GM19328 (cell line): ENCODE data around the gene ATAD3B.
"Not testable (repeated sequence)": the region's sequence is repeated elsewhere in the genome, so short reads cannot be mapped to it uniquely, and the experiment has no call there.

Experiments
- ATAC-seq: cut with Tn5 transposase; IDR thresholded peaks from one replicate; pipeline ENCODE4 v1.9.1; 2021; ENCODE audit warnings: mild to moderate bottlenecking, moderate library complexity; ENCODE audit not compliant: unreplicated experiment

ATAD3B gene

GRCh38 chr1:1471389-1472052 lies at the start of gene ATAD3B:
TSS of gene ATAD3B (plus strand) at chr1:1471765. CDS start at chr1:1471885, 120 bp downstream.
- peak; percentile 89 for ATAC-seq

GRCh38 chr1:1421907-1422464 lies 49.6 kb upstream of the ATAD3B start:
- ATAC-seq: no peak

GRCh38 chr1:1422465-1423244 lies 48.9 kb upstream of the ATAD3B start:
- ATAC-seq: no peak

DNA sequence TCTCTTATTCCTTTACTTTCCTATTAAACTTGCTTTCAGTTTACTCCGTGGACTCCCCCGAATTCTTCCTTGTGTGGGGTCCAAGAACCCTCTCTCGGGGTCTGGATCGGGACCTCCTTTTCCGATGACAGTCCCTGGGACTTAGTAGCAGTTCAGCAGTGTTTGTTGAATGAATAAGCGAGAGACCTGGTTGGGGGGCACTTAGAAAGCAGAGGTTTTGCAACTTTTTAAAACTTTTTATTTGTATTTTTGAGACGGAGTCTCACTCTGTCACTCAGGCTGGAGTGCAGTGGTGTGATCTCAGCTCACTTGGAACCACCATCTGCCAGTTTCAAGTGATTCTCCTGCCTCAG lies 48.3 kb upstream of the ATAD3B start:
- no peak for ATAC-seq

- ATAC-seq: no peak
Observed at GRCh38 chr1:1424707-1425106, 46.9 kb upstream of the ATAD3B start.

DNA sequence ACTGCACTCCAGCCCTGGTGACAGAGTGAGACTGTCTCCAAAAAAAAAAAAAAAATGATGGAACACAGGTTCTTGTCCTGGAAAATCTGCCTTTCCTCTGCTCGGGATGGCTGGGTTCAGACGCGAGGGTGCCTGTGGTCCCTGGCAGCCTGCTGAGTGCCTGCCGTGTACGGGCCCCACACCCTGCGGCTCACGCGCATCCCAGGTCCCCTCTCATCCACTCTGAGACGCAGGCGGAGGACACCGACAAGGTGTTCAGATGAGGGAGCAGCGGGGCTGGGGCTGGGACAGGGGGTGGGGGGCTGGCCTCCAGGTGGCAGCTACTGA lies 46.2 kb upstream of the ATAD3B start:
- ATAC-seq: no peak

GRCh38 chr1:1425753-1426495 lies 45.6 kb upstream of the ATAD3B start:
- no peak for ATAC-seq

GRCh38 chr1:1426496-1427105 lies 45.0 kb upstream of the ATAD3B start:
- ATAC-seq: no peak

- no peak for ATAC-seq
Observed at GRCh38 chr1:1427106-1427819, 44.3 kb upstream of the ATAD3B start.

DNA sequence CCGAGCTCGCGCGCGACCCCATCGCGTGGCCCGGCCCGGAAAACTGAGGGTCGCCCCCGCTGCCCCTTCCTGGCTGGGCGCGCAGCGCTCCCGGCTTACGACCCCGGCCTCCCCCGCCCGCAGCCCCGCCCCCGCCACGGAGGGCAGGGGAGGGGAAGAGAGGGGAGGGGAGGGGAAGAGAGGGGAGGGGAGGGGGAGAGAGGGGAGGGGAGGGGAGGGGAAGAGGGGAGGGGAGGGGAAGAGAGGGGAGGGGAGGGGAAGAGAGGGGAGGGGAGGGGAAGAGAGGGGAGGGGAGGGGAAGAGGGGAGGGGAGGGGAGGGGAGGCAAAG lies 43.8 kb upstream of the ATAD3B start:
- no peak for ATAC-seq

GRCh38 chr1:1428174-1428573 lies 43.4 kb upstream of the ATAD3B start:
- no peak for ATAC-seq

- not testable (repeated sequence) for ATAC-seq
Observed at GRCh38 chr1:1428967-1429366, 42.6 kb upstream of the ATAD3B start.

- no peak for ATAC-seq
Observed at GRCh38 chr1:1429671-1430073, 41.9 kb upstream of the ATAD3B start.

DNA sequence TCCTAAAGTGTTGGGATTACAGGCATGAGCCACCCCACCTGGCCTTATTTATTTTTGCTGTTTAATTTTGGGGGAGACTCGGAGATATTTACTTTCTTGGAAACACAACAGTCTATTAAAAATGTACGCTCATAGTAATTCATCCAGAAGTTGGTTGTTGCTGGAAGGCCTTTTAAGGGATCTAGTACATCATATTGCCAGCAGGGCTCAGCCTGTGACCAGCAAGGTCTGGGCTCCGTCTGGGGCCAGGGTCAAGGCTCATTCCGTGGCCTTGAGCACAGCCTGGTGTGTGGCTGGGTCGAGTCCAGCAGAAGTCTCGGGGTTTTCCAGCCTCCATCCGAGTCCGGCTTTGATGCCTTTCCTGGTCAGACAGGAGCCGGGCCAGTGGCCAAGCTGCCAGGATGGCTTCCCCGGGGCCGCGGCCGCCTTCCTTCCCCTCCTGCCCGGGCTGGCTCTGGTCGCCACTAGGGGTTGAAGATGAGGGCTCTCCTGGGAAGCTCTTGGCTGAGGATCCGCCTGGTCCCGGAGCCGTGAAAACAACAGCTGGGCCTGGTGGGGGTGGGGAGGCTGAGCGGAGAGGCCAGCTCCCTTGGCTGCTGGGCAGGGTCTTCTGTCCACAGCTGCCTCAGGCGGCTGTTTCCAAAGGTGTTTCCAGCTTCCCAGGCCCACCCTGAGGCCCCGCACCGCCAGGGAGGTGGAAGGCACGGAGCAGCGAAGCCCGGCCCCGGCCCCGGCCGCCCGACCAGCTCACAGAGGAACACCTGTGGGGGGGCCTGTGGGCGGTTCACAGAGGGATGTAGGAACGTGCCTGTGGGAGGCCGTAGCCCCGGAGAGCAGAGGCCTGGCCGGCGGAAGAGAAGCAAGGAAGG lies 41.2 kb upstream of the ATAD3B start:
- no peak for ATAC-seq

DNA sequence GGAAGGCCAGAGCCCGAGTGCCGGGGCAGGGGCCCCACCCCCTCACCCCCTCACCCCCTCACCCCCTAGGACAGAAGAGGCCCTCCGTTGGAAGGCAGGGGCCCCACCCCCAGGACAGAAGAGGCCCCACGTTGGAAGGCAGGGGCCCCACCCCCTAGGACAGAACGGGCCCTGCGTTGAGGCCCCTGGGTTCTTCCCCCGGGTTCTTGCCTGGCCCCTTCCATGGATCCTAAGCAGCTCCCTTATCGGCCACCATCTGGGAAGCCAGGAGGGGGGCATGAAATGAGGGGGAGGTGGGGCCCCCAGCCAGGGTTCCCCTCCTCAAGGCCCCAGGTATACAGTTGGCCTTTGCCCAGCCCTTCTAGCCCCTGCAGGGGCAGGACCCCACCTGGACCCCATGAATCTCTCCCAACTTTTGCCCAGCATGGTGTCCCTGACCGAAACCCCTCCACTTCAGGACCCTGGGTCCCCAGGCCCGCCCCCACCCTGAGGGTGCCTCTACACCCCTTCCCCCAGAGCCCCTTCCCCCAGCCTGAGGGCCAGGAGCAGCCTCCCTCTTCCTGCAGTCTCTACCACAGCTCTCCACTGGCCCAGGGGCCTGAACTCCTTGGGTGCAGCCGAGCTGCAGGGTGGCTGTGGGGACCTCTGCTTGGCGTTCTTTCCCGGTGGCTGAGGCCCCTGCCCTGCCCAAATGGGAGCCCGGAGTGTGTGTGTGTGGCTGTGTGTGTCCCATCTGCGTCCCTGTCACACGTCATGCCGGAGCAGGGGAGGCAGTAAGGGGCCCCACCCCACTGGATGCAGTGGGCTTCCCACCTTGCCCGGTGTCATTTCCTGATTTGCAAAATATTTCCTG lies 40.3 kb upstream of the ATAD3B start:
- ATAC-seq: no peak

DNA sequence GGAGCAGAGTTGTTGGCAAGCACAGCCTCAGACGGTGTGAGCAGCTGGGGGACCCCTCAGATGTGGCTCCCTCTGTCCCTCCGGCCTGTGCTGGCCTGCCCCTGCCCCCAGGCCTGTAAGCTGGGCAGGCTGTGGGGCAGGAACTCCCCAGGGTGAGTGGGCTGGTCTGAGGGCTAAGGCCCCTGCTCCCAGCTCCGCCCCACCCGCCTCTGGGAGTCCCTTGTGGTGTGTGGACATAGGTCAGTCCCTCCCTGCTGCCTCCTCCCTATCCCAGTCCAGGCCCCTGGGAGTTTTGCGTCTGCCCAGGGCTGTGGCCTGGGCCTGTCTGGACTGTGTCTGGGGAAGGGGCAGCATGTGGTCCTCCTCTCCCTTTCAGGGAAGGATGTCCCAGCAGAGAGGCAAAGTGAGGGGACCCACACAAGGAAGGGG lies 39.7 kb upstream of the ATAD3B start:
- ATAC-seq: no peak

DNA sequence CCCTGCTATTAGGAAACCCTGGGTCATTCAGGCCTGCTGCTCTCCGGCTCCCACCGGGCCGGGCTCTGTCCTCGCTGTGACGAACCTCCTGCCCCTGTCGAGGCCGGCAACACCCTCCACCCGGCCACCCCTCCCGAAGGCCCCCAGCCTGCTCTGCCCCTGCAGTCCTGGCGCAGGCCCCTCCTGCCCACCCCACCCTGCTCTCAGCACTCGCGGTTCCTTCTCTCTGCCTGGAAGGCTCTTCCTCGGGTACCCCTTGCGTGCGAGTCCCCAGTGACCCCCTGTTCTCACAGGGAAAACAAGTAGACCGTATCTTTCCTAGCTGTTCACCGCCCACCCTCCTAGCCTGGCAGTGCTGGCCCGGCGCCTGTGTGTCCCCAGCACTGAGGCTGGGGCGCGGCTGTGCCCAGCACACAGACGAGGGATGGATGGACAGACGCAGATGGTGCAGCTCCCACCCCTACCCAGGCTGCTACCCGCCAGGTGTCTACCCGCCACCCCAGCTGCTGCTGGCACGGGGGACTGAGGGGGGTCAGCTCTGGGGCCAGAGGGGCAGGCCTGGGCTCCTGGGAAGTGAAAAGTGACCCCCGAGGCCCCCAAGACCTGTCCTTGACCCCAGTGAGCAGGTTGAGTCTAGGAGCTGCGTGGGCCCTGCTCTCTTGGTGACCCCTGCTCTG lies 39.2 kb upstream of the ATAD3B start:
- no peak for ATAC-seq
